Panc1 (cell line): ENCODE measurements around the gene MCM3AP.

ENCODE experiments used
- CTCF ChIP-seq: fragments of 450-650 bp; IDR thresholded peaks from 2 replicates; pipeline ENCODE4 v1.5.1; 2017; ENCODE audit warnings: mild to moderate bottlenecking
- REST ChIP-seq, 2 experiments: IDR thresholded peaks; 2 replicates each; pipeline ENCODE4 v1.6.1; 2011 to 2012; ENCODE audit warnings: low read depth in 2 of 2, control low read depth in 1 of 2, low read length in 1 of 2, mild to moderate bottlenecking in 1 of 2, moderate library complexity in 1 of 2; ENCODE audit not compliant: insufficient read depth in 1 of 2
- SIN3A ChIP-seq: IDR thresholded peaks from 2 replicates; pipeline ENCODE4 v1.6.1; 2012; ENCODE audit warnings: low read depth, mild to moderate bottlenecking, low read length, moderate library complexity, borderline replicate concordance; ENCODE audit not compliant: insufficient read depth
- TCF7L2 ChIP-seq: IDR thresholded peaks from 2 replicates; pipeline ENCODE4 v1.6.1; 2011; ENCODE audit warnings: mild to moderate bottlenecking, low read depth, low read length, inconsistent platforms

GRCh38 chr21:46307625-46308024, 22.2 kb upstream of the MCM3AP start:
- no peak for TF ChIP-seq CTCF
- TF ChIP-seq SIN3A: no peak
- TF ChIP-seq TCF7L2: no peak
- TF ChIP-seq REST (IDR thresholded peaks at IDR 0.05; ENCODE audit: insufficient read depth in 1 of 2, low read depth in 2 of 2, low read length in 1 of 2): no peak
